Brain microvascular endothelial cell (primary cell): ENCODE results near the gene CCDC124.
"Not testable (repeated sequence)": the region's sequence is repeated elsewhere in the genome, so short reads cannot be mapped to it uniquely, and the experiment has no call there.

ENCODE experiments used
- DNase-seq: peaks from one replicate; pipeline ENCODE4 v3.0.0-alpha.2; 2020
- H3K27ac ChIP-seq: fragments of 250-450 bp; sonication (Bioruptor Pico); 2 replicates; pipeline ENCODE4 v1.5.1; 2020; ENCODE audit warnings: mild to moderate bottlenecking, moderate library complexity
- H3K27me3 ChIP-seq: fragments of 250-450 bp; sonication (Bioruptor Pico); replicated peaks from 2 replicates; pipeline ENCODE4 v1.5.1; 2020; ENCODE audit warnings: mild to moderate bottlenecking
- H3K36me3 ChIP-seq: fragments of 250-450 bp; sonication (Bioruptor Pico); replicated peaks from 2 replicates; pipeline ENCODE4 v1.5.1; 2020; ENCODE audit warnings: mild to moderate bottlenecking
- H3K4me3 ChIP-seq: 2 replicates; pipeline ENCODE4 v1.5.1; 2011; ENCODE audit warnings: low read depth, mild to moderate bottlenecking, control low read depth, low read length, moderate library complexity
- in situ Hi-C: cut with HindIII; loops from 2 replicates; pipeline ENCODE4 v1.10.0; 2017; ENCODE audit warnings: low sequenced_read_pairs, low pct_ligation_motif_present
- TF ChIP-seq, protein P1 (sequence below): IDR thresholded peaks from 2 replicates; pipeline ENCODE4 v1.5.1; 2011; ENCODE audit warnings: low read depth, mild to moderate bottlenecking, moderate library complexity, low read length, control low read depth, inconsistent platforms; ENCODE audit errors: missing control alignments

Gene CCDC124, protein sequence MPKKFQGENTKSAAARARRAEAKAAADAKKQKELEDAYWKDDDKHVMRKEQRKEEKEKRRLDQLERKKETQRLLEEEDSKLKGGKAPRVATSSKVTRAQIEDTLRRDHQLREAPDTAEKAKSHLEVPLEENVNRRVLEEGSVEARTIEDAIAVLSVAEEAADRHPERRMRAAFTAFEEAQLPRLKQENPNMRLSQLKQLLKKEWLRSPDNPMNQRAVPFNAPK

DNA sequence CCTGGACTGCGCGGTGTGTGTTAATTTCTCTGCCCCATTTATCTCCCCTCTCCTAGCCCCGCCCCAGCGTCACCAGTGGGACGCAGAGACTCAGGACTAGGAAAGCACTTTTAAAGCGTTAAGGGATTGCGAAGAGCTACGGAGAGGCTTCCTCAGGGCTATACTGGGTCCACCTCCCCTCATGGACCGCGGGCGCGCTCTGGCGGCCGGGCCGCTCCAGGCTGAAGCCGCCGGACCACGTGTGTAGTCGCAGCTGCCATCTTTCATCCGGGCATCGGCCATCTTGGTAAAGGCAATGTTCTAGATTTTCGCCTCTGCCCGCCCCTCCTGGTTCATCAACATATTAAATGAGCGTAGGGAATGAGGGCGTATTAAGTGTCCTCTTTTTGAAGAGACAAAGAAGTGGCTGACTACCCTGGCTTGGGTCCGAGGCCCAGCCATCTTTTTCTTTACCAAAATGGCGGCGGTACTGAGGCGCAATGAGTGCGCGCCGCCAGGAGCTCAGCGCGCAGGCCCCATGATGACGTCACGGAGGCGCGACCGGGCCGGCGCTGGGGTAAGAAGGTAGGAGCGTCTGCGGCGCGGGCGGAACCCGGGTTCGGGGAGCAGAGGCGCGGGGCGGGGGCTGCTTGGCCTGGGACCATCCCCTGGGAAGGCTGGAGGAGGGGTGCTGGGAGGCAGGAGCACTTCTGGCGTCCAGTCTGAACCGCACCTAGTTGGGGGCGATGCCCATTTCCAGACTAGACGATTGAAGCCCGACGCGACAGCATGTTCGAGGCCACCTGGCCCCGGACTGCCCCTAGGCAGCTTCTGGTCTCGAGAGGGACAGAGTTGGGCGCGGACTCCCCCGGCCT is at the start of gene CCDC124:
Gene CCDC124 (plus strand): TSS at position 531 of the 854 bp plus-strand sequence. CDS start 3,406 bp downstream, outside the sequence.
- DNase-seq, result peak; percentile 86
- TF ChIP-seq, protein P1, sequence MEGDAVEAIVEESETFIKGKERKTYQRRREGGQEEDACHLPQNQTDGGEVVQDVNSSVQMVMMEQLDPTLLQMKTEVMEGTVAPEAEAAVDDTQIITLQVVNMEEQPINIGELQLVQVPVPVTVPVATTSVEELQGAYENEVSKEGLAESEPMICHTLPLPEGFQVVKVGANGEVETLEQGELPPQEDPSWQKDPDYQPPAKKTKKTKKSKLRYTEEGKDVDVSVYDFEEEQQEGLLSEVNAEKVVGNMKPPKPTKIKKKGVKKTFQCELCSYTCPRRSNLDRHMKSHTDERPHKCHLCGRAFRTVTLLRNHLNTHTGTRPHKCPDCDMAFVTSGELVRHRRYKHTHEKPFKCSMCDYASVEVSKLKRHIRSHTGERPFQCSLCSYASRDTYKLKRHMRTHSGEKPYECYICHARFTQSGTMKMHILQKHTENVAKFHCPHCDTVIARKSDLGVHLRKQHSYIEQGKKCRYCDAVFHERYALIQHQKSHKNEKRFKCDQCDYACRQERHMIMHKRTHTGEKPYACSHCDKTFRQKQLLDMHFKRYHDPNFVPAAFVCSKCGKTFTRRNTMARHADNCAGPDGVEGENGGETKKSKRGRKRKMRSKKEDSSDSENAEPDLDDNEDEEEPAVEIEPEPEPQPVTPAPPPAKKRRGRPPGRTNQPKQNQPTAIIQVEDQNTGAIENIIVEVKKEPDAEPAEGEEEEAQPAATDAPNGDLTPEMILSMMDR, result peak; percentile 96

DNA sequence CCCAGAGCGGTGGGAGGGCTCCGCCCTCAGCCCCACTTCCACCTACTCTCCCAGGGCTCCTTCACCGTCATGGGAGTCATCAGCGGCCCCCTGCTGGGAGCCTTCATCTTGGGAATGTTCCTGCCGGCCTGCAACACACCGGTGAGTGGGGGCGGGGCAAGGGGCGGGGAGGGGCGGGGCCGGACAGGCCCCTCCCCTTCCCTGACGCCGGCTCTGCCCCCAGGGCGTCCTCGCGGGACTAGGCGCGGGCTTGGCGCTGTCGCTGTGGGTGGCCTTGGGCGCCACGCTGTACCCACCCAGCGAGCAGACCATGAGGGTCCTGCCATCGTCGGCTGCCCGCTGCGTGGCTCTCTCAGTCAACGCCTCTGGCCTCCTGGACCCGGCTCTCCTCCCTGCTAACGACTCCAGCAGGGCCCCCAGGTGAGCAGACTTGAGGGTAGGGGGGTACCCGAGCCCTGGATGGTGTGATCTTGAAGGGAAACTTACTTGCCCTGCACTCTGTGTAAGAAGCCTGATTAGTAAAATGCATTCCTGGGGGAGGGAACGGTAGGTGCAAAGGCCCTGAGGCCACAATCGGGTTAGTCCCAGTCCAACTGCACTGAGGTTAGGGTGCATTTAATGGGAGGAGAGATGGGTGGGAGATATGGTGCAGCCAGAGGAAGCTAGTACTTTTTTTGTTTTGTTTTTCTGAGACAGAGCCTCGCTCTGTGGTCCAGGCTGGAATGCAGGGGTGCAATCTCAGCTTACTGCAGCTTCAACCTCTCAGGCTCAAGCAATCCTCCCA is 49.0 kb upstream of the CCDC124 start:
- in situ Hi-C loops, result no loop called here
- no peak overlapping the region for H3K4me3 ChIP-seq
- DNase-seq, result no peak
- TF ChIP-seq, protein P1, result no peak
- no peaks in the 10 kb centered on the region for H3K27me3 ChIP-seq
- no peaks in the 10 kb centered on the region for H3K36me3 ChIP-seq
- no peak overlapping the region for H3K27ac ChIP-seq

More for the DNA sequence above, at the start of gene CCDC124:
- Histone ChIP-seq H3K4me3 (peak within 1 kb of the TSS; percentile 94), H3K27ac (peak within 1 kb of the TSS; percentile 93), H3K36me3 (no peaks in the 10 kb centered on the region), H3K27me3 (no peaks in the 10 kb centered on the region)
- in situ Hi-C loops, result no loop called here

DNA sequence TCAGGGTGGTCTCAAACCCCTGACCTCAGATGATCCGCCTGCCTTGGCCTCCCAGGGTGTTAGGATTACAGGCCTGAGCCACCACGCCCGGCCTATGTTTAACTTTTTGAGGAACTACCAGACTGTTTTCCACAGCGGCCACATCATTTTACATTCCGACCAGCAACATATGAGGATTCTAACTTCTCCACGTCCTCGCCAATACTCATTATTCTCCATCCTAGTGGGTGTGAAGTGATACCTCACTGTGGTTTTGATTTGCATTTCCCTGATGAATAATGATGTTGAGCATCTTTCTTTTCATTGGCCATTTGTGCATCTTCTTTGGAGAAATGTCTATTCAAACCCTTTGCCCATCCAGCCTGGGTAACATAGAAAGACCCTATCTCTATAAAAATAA is 46.3 kb upstream of the CCDC124 start:
- DNase-seq, result no peak
- Histone ChIP-seq H3K4me3 (no peak overlapping the region), H3K27me3 (no peaks in the 10 kb centered on the region), H3K36me3 (no peaks in the 10 kb centered on the region), H3K27ac (no peak overlapping the region)
- in situ Hi-C loops, result no loop called here
- TF ChIP-seq, protein P1, result no peak

DNA sequence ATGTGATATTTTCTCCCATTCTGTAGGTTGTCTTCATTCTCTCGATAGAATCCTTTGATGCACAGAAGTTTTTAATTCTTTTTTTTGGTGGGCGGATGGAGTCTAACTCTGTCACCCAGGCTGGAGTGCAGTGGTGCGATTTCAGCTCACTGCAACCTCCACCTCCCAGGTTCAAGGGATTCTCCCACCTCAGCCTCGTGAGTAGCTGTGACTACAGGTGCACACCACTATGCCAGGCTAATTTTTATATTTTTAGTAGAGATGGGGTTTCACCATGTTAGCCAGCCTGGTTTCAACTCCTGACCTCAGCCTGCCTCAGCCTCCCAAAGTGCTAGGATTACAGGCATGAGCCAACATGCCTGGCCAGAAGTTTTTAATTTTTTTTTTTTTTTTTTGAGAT is 45.6 kb upstream of the CCDC124 start:
- DNase-seq, H3K27ac ChIP-seq, H3K27me3 ChIP-seq, in situ Hi-C loops, H3K4me3 ChIP-seq, H3K36me3 ChIP-seq: not testable (repeated sequence)

DNA sequence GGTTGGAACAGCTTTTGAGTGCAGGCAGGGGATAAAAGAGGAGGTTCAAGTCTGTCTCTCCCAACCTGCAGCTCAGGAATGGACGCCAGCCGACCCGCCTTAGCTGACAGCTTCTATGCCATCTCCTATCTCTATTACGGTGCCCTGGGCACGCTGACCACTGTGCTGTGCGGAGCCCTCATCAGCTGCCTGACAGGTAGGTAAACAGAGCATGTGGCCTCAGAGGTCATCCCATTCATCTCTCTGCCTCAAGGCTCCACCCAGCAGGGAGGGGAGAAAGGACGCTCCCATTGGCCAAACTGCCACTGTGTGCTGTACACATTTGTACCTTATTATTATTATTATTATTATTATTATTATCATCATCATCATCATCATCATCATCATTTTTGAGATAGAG is 44.6 kb upstream of the CCDC124 start:
- Histone ChIP-seq H3K36me3 (no peaks in the 10 kb centered on the region), H3K27me3 (no peaks in the 10 kb centered on the region), H3K27ac (no peak overlapping the region), H3K4me3 (no peak overlapping the region)
- TF ChIP-seq, protein P1, result no peak
- in situ Hi-C loops, result no loop called here
- no peak for DNase-seq

DNA sequence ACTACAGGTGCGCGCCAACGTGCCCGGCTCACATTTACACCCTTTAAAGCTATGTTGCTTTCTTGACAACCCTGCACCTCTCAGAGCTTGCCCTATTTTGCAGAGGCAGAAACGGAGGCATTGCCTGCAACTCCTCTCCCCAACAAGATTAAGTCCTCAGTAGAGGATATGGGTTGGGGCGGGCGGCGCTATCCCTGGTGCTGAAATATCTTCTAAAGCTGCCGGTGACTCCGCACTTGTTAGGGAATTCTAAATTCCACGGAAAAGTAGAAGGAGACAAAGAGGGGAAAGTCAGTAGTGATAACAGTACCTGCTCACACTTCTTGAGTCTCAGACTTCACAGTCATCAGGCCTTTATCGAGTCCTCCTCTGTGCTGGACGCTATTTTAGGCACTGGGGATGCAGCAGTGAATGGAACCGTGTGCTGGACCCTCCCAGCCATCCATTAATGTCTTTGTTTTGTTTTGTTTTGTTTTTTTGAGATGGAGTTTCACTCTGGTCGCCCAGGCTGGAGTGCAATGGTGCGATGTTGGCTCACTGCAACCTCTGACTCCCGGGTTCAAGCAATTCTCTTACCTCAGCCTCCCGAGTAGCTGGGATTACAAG is 43.1 kb upstream of the CCDC124 start:
- in situ Hi-C loops, result no loop called here
- Histone ChIP-seq H3K27ac (no peak overlapping the region), H3K4me3 (no peak overlapping the region), H3K27me3 (no peaks in the 10 kb centered on the region), H3K36me3 (no peaks in the 10 kb centered on the region)
- TF ChIP-seq, protein P1, result no peak
- DNase-seq, result peak; percentile 53
